PC-3 (cell line): ENCODE measurements around the gene MSI2. TPM values are rescaled to one million over a fixed set of nuclear protein-coding genes. Genes with fewer than 3 reads are reported as not detected.

Experiments
- ATAC-seq: fragments of 200-7000 bp; cut with Tn5 transposase; 2 replicates; pipeline ENCODE4 v1.9.1; 2020; ENCODE audit warnings: mild to moderate bottlenecking, moderate library complexity
- BruUV-seq: library from RNA; stranded (reverse); fragments of 400-500 nt; replicated peaks from 2 replicates; lab custom pipeline; 2021; lab: Mats Ljungman, UMichigan
- CTCF ChIA-PET: fragments of 300-600 bp; sonication (Branson Sonifier 250); formaldehyde crosslinking; loops from one replicate; lab custom pipeline; 2022; ENCODE audit warnings: antibody characterized with exemption; lab: Charles Lee
- POLR2A ChIA-PET: fragments of 300-600 bp; sonication (Branson Sonifier 250); formaldehyde crosslinking; loops from one replicate; lab custom pipeline; 2022; ENCODE audit warnings: antibody characterized with exemption; ENCODE audit not compliant: unreplicated experiment; lab: Charles Lee
- DNase-seq: peaks from one replicate; pipeline ENCODE4 v3.0.0-alpha.2; 2015
- H2AFZ ChIP-seq: fragments of 300-600 bp; sonication (generic); 2 replicates; pipeline ENCODE4 v1.6.0; 2016; ENCODE audit warnings: antibody characterized with exemption, low read length
- H3F3A ChIP-seq: fragments of 300-600 bp; sonication (generic); one replicate; pipeline ENCODE4 v1.6.0; 2017; ENCODE audit warnings: antibody characterized with exemption, low read length, control low read depth, mild to moderate bottlenecking; ENCODE audit not compliant: unreplicated experiment
- H3K27ac ChIP-seq: fragments of 300-600 bp; sonication (generic); 2 replicates; pipeline ENCODE4 v1.5.1; 2016; ENCODE audit warnings: mild to moderate bottlenecking, low read length
- H3K27me3 ChIP-seq: fragments of 300-600 bp; sonication (generic); 2 replicates; pipeline ENCODE4 v1.6.1; 2016; ENCODE audit warnings: low read length, mixed read lengths
- H3K36me3 ChIP-seq: fragments of 300-600 bp; sonication (generic); 2 replicates; pipeline ENCODE4 v1.6.1; 2016; ENCODE audit warnings: low read depth, mixed run types, low read length, mixed read lengths
- H3K4me1 ChIP-seq: fragments of 300-600 bp; sonication (generic); 2 replicates; pipeline ENCODE4 v1.5.1; 2016; ENCODE audit warnings: low read length; ENCODE audit not compliant: insufficient read depth
- H3K4me2 ChIP-seq: fragments of 300-600 bp; sonication (generic); 2 replicates; pipeline ENCODE4 v1.6.0; 2016; ENCODE audit warnings: low read length
- H3K4me3 ChIP-seq: fragments of 300-600 bp; sonication (generic); 2 replicates; pipeline ENCODE4 v1.5.1; 2016; ENCODE audit warnings: mild to moderate bottlenecking, low read length, mixed read lengths
- H3K79me2 ChIP-seq: fragments of 300-600 bp; sonication (generic); 2 replicates; pipeline ENCODE4 v1.6.1; 2017; ENCODE audit warnings: low read length, mixed read lengths
- H3K9ac ChIP-seq: fragments of 300-600 bp; sonication (generic); 2 replicates; pipeline ENCODE4 v1.6.0; 2016; ENCODE audit warnings: mild to moderate bottlenecking, low read length
- H3K9me2 ChIP-seq: fragments of 300-600 bp; sonication (generic); replicated peaks from 2 replicates; pipeline ENCODE4 v1.6.1; 2016; ENCODE audit warnings: mixed run types, low read length, mixed read lengths
- H3K9me3 ChIP-seq: fragments of 300-600 bp; sonication (generic); 2 replicates; pipeline ENCODE4 v1.6.1; 2016; ENCODE audit warnings: low read length, mixed read lengths
- H4K20me1 ChIP-seq: fragments of 300-600 bp; sonication (generic); 2 replicates; pipeline ENCODE4 v1.6.1; 2016; ENCODE audit warnings: low read length, mixed read lengths
- CTCF ChIP-seq: fragments of 300-600 bp; sonication (generic); conservative IDR thresholded peaks from 2 replicates; pipeline ENCODE4 v1.5.1; 2017; ENCODE audit warnings: antibody characterized with exemption, low read depth, mild to moderate bottlenecking, low read length
- EZH2 ChIP-seq: fragments of 300-600 bp; sonication (generic); IDR thresholded peaks from one replicate; pipeline ENCODE4 v1.6.1; 2017; ENCODE audit warnings: antibody characterized with exemption, mild to moderate bottlenecking, low read length; ENCODE audit not compliant: unreplicated experiment
- EZH2phosphoT487 ChIP-seq: fragments of 300-600 bp; sonication (generic); IDR thresholded peaks from 2 replicates; pipeline ENCODE4 v1.6.1; 2018; ENCODE audit warnings: mild to moderate bottlenecking, antibody characterized with exemption, low read length, borderline replicate concordance
- intact Hi-C: fragments of 100-400 bp; cut with micrococcal nuclease; formaldehyde crosslinking; loops from 2 replicates; pipeline ENCODE4 v1.9.0; 2023
- total RNA-seq: library from RNA; depleted of rRNA; stranded (reverse); fragments of >200 nt; gene quantifications from 2 replicates; pipeline ENCODE4 v1.2.3, GENCODE V29; 2014

Gene MSI2
- total RNA-seq, 1 experiment from 2014 or later: 54.7 TPM

GRCh38 chr17:57481910-57482391, 225.6 kb downstream of the MSI2 start:
- Histone ChIP-seq H3K4me3 (no peak overlapping the region), H2AFZ (no peak overlapping the region), H3K36me3 (no peaks in the 10 kb centered on the region), H3F3A (no peaks in the 10 kb centered on the region), H3K79me2 (no peaks in the 10 kb centered on the region), H3K27ac (no peak overlapping the region), H3K9me3 (no peaks in the 10 kb centered on the region), H3K4me1 (peaks cover 16% of the 10 kb centered on the region), H3K9me2 (no peaks in the 10 kb centered on the region), H3K9ac (no peak overlapping the region), H3K4me2 (no peak overlapping the region), H3K27me3 (no peaks in the 10 kb centered on the region), H4K20me1 (no peaks in the 10 kb centered on the region)
- intact Hi-C loops: no loop called here
- ChIA-PET CTCF (no interaction called here), POLR2A (no interaction called here)
- BruUV-seq: no TSS peak
- ATAC-seq (no peak), DNase-seq (peak; percentile 13)
- TF ChIP-seq EZH2phosphoT487 (no peak), CTCF (no peak), EZH2 (no peak)

DNA sequence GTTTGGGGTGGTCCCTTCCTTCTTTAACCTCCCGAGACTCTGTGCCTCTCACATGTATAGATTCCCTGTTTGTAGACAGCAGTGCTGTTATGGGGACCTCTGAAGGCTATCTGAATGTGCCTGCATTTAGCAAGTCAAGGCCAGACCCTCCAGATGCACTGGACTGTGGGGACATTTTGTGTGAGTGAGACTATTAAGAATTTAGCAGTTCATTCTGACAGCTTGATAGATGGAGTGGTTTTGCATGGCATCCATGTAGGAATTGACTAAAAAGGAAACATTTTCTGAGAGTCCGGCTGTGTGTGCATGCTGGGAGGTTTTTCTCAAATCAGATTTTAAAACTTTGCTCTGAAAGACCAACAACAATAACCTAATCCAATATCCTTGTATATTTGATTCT, 226.3 kb downstream of the MSI2 start:
- H3K36me3 ChIP-seq: no peaks in the 10 kb centered on the region
- H3K9me2 ChIP-seq: no peaks in the 10 kb centered on the region
- no peak overlapping the region for H3K4me3 ChIP-seq
- no peak for TF ChIP-seq EZH2
- TF ChIP-seq CTCF: no peak
- no peak for TF ChIP-seq EZH2phosphoT487
- DNase-seq: no peak
- no peaks in the 10 kb centered on the region for H4K20me1 ChIP-seq
- no peak for ATAC-seq
- no peaks in the 10 kb centered on the region for H3K79me2 ChIP-seq
- CTCF ChIA-PET: no interaction called here
- H3K27ac ChIP-seq: no peak overlapping the region
- H3K4me1 ChIP-seq: peaks cover 16% of the 10 kb centered on the region
- no TSS peak for BruUV-seq
- no peaks in the 10 kb centered on the region for H3F3A ChIP-seq
- intact Hi-C loops: no loop called here
- no peak overlapping the region for H3K9ac ChIP-seq
- H3K9me3 ChIP-seq: no peaks in the 10 kb centered on the region
- no peaks in the 10 kb centered on the region for H3K27me3 ChIP-seq
- POLR2A ChIA-PET: no interaction called here
- H3K4me2 ChIP-seq: no peak overlapping the region
- no peak overlapping the region for H2AFZ ChIP-seq

GRCh38 chr17:57484081-57484666, 227.9 kb downstream of the MSI2 start:
- Histone ChIP-seq H3K9me3 (no peaks in the 10 kb centered on the region), H3K27ac (no peak overlapping the region), H3K4me2 (no peak overlapping the region), H4K20me1 (no peaks in the 10 kb centered on the region), H3K4me3 (no peak overlapping the region), H2AFZ (no peak overlapping the region), H3F3A (no peaks in the 10 kb centered on the region), H3K4me1 (peaks cover 16% of the 10 kb centered on the region), H3K27me3 (no peaks in the 10 kb centered on the region), H3K36me3 (no peaks in the 10 kb centered on the region), H3K9ac (no peak overlapping the region), H3K79me2 (no peaks in the 10 kb centered on the region), H3K9me2 (no peaks in the 10 kb centered on the region)
- POLR2A ChIA-PET: no interaction called here
- ATAC-seq (no peak), DNase-seq (no peak)
- no peak for TF ChIP-seq EZH2
- BruUV-seq: no TSS peak
- intact Hi-C loops: no loop called here
- CTCF ChIA-PET: no interaction called here
